Measurements from ENCODE around the gene SELPLG. TPM values are rescaled to one million over a fixed set of nuclear protein-coding genes. Genes with fewer than 3 reads are reported as not detected.

SELPLG gene
- total RNA-seq, 6 experiments from 2014 or later, result 6.2 to 8.1 (median 7.1) TPM

- Mint-ChIP-seq H3K27me3 (ENCODE audit: insufficient read depth) (peaks cover 3% of the 10 kb centered on the region), H3K9me3 (no peaks in the 10 kb centered on the region), H3K27ac (no peak overlapping the region), H3K4me3 (no peak overlapping the region), H3K36me3 (ENCODE audit: low read depth) (0 out of 2 replicates have a peak, but pooled peaks cover 6% of the 10 kb centered on the region), H3K4me1 (ENCODE audit: low read depth) (peaks cover 44% of the 10 kb centered on the region)
- DNase-seq, result no peak
- TF ChIP-seq CTCF (IDR thresholded peaks at IDR 0.05), result no peak
Measured at GRCh38 chr12:108607981-108608600, 25.6 kb downstream of the SELPLG start.

DNA sequence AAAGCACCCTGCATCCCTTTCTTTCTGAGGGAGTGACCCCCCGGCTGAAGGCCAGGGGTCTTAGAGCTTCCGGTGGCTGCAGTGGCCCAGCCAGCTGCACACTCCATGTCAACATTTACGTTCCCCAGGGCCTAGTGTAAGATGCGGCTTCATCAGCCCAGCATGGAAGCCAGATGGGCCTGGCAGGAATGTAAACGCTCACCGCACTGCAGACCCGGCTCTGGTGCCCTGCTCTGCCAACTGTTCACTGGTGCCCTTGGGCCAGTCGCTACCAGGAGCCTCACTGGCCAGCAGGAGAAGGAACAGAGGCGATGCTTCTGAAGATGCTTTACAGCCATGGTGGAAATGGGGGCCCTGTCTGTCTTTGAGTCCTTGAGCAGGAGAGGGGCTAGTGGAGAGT, 27.2 kb downstream of the SELPLG start:
- H3K36me3 Mint-ChIP-seq (ENCODE audit: low read depth), result no peaks in the 10 kb centered on the region
- H3K4me3 Mint-ChIP-seq, result no peak overlapping the region
- peaks cover 3% of the 10 kb centered on the region for H3K27me3 Mint-ChIP-seq (ENCODE audit: insufficient read depth)
- no peak for DNase-seq
- no peaks in the 10 kb centered on the region for H3K9me3 Mint-ChIP-seq
- H3K4me1 Mint-ChIP-seq (ENCODE audit: low read depth), result peaks cover 28% of the 10 kb centered on the region
- H3K27ac Mint-ChIP-seq, result no peak overlapping the region
- TF ChIP-seq CTCF (IDR thresholded peaks at IDR 0.05), result no peak

DNA sequence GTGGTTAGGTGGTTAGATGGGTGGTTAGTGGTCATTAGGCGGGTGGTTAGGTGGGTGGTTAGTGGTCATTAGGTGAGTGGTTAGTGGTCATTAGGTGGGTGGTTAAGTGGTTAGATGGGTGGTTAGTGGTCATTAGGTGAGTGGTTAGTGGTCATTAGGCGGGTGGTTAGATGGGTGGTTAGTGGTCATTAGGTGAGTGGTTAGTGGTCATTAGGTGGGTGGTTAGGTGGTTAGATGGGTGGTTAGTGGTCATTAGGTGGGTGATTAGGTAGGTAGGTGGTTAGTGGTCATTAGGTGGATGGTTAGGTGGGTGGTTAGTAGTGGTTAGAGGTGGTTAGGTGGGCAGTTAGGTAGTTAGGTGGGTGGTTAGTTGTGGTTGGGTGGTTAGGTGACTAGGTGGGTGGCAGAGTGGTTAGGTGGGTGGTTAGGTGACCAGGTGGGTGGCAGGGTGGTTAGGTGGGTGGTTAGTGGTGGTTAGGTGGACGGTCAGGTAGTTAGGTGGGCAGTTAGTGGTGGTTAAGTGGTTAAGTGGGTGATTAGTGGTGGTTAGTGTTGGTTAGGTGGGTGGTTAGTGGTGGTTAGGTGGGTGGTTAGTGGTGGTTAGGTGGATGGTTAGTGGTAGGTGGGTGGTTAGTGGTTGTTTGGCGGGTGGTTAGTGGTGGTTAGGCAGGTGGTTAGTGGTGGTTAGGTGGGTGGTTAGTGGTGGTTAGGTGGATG, 27.8 kb downstream of the SELPLG start:
- Mint-ChIP-seq H3K27ac (peak overlapping the region; percentile 53), H3K36me3 (ENCODE audit: low read depth) (no peaks in the 10 kb centered on the region), H3K4me3 (no peak overlapping the region), H3K4me1 (ENCODE audit: low read depth) (peaks cover 21% of the 10 kb centered on the region), H3K9me3 (no peaks in the 10 kb centered on the region), H3K27me3 (ENCODE audit: insufficient read depth) (peaks cover 5% of the 10 kb centered on the region)
- TF ChIP-seq CTCF (IDR thresholded peaks at IDR 0.05), result no peak
- DNase-seq, result no peak

DNA sequence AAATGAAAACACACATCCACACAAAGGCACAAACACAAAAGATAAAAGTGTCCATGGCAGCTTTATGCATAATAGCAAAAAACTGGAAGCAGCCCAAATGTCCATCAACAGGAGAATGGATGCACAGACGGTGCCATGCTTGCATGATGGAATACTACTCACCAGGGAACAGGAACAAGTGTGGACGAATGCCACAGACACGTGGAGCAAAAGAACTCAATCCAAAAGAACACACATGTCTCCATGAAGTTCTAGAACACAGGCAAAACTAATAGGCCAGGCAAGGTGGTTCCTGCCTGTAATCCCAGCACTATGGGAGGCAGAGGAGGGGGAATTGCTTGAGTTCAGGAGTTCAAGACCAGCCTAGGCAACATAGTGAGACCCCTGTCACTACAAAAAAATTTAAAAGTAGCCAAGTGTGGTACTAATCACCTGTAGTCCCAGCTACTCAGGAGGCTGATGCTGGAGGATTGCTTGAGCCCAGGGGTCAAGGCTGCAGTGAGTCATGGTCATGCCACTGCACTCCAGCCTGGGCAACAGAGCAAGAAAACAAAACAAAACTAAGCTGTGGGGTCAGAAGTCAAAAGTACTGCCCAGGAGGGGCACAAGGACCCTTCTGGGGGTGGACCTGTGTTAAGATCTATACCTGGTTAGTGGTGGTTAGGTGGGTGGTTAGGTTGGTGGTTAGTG, 28.5 kb downstream of the SELPLG start:
- H3K4me3 Mint-ChIP-seq, result no peak overlapping the region
- peak overlapping the region; percentile 53 for H3K27ac Mint-ChIP-seq
- peaks cover 14% of the 10 kb centered on the region for H3K4me1 Mint-ChIP-seq (ENCODE audit: low read depth)
- H3K27me3 Mint-ChIP-seq (ENCODE audit: insufficient read depth), result peaks cover 5% of the 10 kb centered on the region
- no peaks in the 10 kb centered on the region for H3K36me3 Mint-ChIP-seq (ENCODE audit: low read depth)
- DNase-seq, result peak; percentile 39
- TF ChIP-seq CTCF (IDR thresholded peaks at IDR 0.05), result no peak
- H3K9me3 Mint-ChIP-seq, result no peaks in the 10 kb centered on the region

DNA sequence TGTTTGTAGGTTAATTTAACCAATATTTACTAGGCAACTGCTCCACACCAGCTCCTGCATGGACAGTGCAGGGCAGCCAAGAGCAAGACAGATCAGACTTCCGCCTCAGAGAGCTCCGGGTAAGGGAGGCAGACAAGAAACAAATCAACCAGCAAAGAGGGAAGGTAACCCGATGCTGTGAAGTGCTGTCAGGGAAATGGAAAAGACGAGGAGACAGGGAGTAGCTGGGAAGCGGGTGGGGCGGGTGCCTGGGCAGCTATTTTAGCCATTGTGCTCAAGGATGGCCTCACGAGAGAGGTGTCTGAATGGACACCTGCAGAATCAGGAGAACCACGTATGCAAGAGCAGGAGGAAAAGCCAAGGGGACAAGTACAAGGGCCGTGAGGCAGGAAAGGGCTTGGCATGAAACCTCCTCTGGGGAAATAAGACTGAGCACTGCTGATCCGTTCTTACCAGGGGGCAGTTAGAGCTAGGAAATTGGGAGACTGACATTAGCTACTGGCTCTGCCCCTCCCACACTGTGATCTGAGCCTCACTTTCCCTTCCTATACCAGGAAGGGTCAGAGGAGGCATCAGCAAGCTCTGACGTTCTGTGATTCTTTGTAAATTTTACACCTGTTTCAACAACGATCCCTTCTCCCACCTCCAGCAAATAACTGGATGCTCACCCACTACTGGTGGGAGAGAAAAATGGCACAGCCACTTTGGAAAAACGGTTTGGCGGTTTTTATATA, 29.3 kb downstream of the SELPLG start:
- Mint-ChIP-seq H3K36me3 (ENCODE audit: low read depth) (no peaks in the 10 kb centered on the region), H3K27me3 (ENCODE audit: insufficient read depth) (peaks cover 5% of the 10 kb centered on the region), H3K4me3 (no peak overlapping the region), H3K27ac (no peak overlapping the region), H3K4me1 (ENCODE audit: low read depth) (0 out of 2 replicates have a peak, but pooled peaks cover 7% of the 10 kb centered on the region), H3K9me3 (no peaks in the 10 kb centered on the region)
- no peak for DNase-seq
- no peak for TF ChIP-seq CTCF (IDR thresholded peaks at IDR 0.05)
